Neural cell (in vitro differentiated cells): Measurements from ENCODE around the gene TMC2.

ENCODE experiments used
- EZH2 ChIP-seq: fragments of 200-600, 300-800 bp; shearing (Covaris generic), sonication (generic); IDR thresholded peaks from 2 replicates; pipeline ENCODE4 v1.6.1; 2014; ENCODE audit warnings: antibody characterized with exemption, low read length, borderline replicate concordance, mild to moderate bottlenecking; ENCODE audit not compliant: insufficient read depth, poor library complexity, severe bottlenecking
- TF ChIP-seq, protein P1 (sequence below): fragments of 450-650 bp; IDR thresholded peaks from 2 replicates; pipeline ENCODE4 v1.5.1; 2014; ENCODE audit warnings: antibody characterized with exemption, mild to moderate bottlenecking, moderate library complexity; ENCODE audit not compliant: poor library complexity, severe bottlenecking

DNA sequence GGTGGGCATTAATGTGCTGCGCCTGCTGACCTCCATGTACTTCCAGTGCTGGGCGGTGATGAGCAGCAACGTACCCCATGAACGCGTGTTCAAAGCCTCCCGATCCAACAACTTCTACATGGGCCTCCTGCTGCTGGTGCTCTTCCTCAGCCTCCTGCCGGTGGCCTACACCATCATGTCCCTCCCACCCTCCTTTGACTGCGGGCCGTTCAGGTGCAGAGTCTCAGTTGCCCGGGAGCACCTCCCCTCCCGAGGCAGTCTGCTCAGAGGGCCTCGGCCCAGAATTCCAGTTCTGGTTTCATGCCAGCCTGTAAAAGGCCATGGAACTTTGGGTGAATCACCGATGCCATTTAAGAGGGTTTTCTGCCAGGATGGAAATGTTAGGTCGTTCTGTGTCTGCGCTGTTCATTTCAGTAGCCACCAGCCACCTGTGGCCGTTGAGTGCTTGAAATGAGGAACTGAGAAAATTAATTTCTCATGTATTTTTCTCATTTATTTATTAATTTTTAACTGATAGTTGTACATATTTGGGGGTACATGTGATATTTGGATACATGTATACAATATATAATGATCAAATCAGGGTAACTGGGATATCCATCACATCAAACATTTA, 80.8 kb downstream of the TMC2 start:
- TF ChIP-seq, protein P1, sequence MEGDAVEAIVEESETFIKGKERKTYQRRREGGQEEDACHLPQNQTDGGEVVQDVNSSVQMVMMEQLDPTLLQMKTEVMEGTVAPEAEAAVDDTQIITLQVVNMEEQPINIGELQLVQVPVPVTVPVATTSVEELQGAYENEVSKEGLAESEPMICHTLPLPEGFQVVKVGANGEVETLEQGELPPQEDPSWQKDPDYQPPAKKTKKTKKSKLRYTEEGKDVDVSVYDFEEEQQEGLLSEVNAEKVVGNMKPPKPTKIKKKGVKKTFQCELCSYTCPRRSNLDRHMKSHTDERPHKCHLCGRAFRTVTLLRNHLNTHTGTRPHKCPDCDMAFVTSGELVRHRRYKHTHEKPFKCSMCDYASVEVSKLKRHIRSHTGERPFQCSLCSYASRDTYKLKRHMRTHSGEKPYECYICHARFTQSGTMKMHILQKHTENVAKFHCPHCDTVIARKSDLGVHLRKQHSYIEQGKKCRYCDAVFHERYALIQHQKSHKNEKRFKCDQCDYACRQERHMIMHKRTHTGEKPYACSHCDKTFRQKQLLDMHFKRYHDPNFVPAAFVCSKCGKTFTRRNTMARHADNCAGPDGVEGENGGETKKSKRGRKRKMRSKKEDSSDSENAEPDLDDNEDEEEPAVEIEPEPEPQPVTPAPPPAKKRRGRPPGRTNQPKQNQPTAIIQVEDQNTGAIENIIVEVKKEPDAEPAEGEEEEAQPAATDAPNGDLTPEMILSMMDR: no peak
- TF ChIP-seq EZH2: no peak
